NCI-H1436 treated with DMSO at 0.1 percent for 48 hours (cell line): ENCODE data around the gene KDM6A.
"Not testable (repeated sequence)": the region's sequence is repeated elsewhere in the genome, so short reads cannot be mapped to it uniquely, and the experiment has no call there.

Experiments used
- DNase-seq: peaks from one replicate; lab custom pipeline; 2025; lab: John Stamatoyannopoulos, UW

KDM6A gene

GRCh38 chrX:44889824-44890223, 16.8 kb downstream of the KDM6A start:
- DNase-seq, result no peak

- no peak for DNase-seq
These were observed 17.3 kb downstream of the KDM6A start for GRCh38 chrX:44890247-44890646.

- not testable (repeated sequence) for DNase-seq
These were observed 17.7 kb downstream of the KDM6A start for GRCh38 chrX:44890687-44891086.

GRCh38 chrX:44891642-44892041, 18.7 kb downstream of the KDM6A start:
- DNase-seq, result no peak

GRCh38 chrX:44896876-44897186, 23.8 kb downstream of the KDM6A start:
- DNase-seq, result no peak

GRCh38 chrX:44897539-44897938, 24.6 kb downstream of the KDM6A start:
- no peak for DNase-seq

- no peak for DNase-seq
These were observed 25.6 kb downstream of the KDM6A start for GRCh38 chrX:44898411-44899221.

GRCh38 chrX:44899946-44900345, 27.0 kb downstream of the KDM6A start:
- no peak for DNase-seq

- no peak for DNase-seq
These were observed 30.1 kb downstream of the KDM6A start for GRCh38 chrX:44903107-44903506.

GRCh38 chrX:44903830-44904530, 31.0 kb downstream of the KDM6A start:
- no peak for DNase-seq

GRCh38 chrX:44904542-44905115, 31.6 kb downstream of the KDM6A start:
- no peak for DNase-seq

GRCh38 chrX:44906041-44906440, 33.1 kb downstream of the KDM6A start:
- DNase-seq, result no peak

GRCh38 chrX:44906542-44906941, 33.6 kb downstream of the KDM6A start:
- DNase-seq, result no peak

- no peak for DNase-seq
These were observed 35.2 kb downstream of the KDM6A start for GRCh38 chrX:44908153-44908552.

GRCh38 chrX:44908827-44909226, 35.8 kb downstream of the KDM6A start:
- DNase-seq, result no peak

GRCh38 chrX:44910508-44910907, 37.5 kb downstream of the KDM6A start:
- DNase-seq, result not testable (repeated sequence)

GRCh38 chrX:44911074-44911600, 38.1 kb downstream of the KDM6A start:
- DNase-seq, result not testable (repeated sequence)

- no peak for DNase-seq
These were observed 40.9 kb downstream of the KDM6A start for GRCh38 chrX:44913656-44914531.

- DNase-seq, result no peak
These were observed 41.7 kb downstream of the KDM6A start for GRCh38 chrX:44914532-44915198.

GRCh38 chrX:44915361-44915868, 42.4 kb downstream of the KDM6A start:
- no peak for DNase-seq

- no peak for DNase-seq
These were observed 45.7 kb downstream of the KDM6A start for GRCh38 chrX:44918722-44919121.
